K562 (cell line): ENCODE results near the gene SCAPER. TPM values are rescaled to one million over a fixed set of nuclear protein-coding genes. Genes with fewer than 3 reads are reported as not detected.

ENCODE experiments used
- ATAC-seq: fragments of 200-7000 bp; cut with Tn5 transposase; 3 replicates; pipeline ENCODE4 v1.9.1; 2020; ENCODE audit warnings: moderate library complexity
- BruUV-seq: library from RNA; stranded (reverse); fragments of 400-500 nt; replicated peaks from 2 replicates; lab custom pipeline; 2021; lab: Mats Ljungman, UMichigan
- CTCF ChIA-PET: fragments of 300-600 bp; formaldehyde crosslinking; extraction: SDS; loops from one replicate; lab custom pipeline; 2021; ENCODE audit warnings: low intra/inter-chr PET ratio; lab: Yijun Ruan, JAX
- POLR2A ChIA-PET: fragments of 300-600, 350-650 bp; sonication (Branson Sonifier 250); formaldehyde crosslinking; extraction: SDS; loops from one replicate; lab custom pipeline; 2021; ENCODE audit warnings: antibody characterized with exemption, inconsistent platforms; lab: Yijun Ruan, JAX
- DNase-seq, 4 experiments: peaks; one replicate each; pipeline versions ENCODE4 v3.0.0 to v3.0.0-alpha.2; 2011 to 2018; ENCODE audit warnings: low spot score in 3 of 4, mixed read lengths in 3 of 4; ENCODE audit errors: extremely low read depth in 1 of 4
- FAIRE-seq: peaks from 2 replicates; lab custom pipeline; 2011; peaks lifted over from hg19 to GRCh38; lab: Jason Lieb, UNC
- H2AFZ ChIP-seq: 2 replicates; pipeline ENCODE4 v1.6.0; 2011; ENCODE audit warnings: low read depth, low read length, control low read depth, inconsistent platforms
- H3K27ac ChIP-seq: fragments of 200-600 bp; 3 replicates; pipeline ENCODE4 v1.8.0; 2011; ENCODE audit warnings: low read depth, mild to moderate bottlenecking, control low read depth, inconsistent platforms, low read length, moderate library complexity, mixed read lengths; ENCODE audit errors: extremely low read depth
- H3K27me3 ChIP-seq, 2 experiments: fragments of 300-600 bp in 1 of 2; 2 replicates in 1 of 2; 3 replicates in 1 of 2; pipeline versions ENCODE4 v1.6.0 to v1.8.0; 2011; ENCODE audit warnings: inconsistent platforms in 2 of 2, low read length in 2 of 2, mild to moderate bottlenecking in 1 of 2, mixed read lengths in 1 of 2, moderate library complexity in 1 of 2; ENCODE audit not compliant: control insufficient read depth in 2 of 2, insufficient read depth in 2 of 2
- H3K36me3 ChIP-seq: fragments of 300-600 bp; 3 replicates; pipeline ENCODE4 v1.8.0; 2011; ENCODE audit warnings: mild to moderate bottlenecking, low read length, inconsistent platforms; ENCODE audit not compliant: control insufficient read depth, insufficient read depth
- H3K4me1 ChIP-seq, 2 experiments: fragments of 200-600 bp in 1 of 2; replicated peaks in 1 of 2; 2 replicates in 1 of 2; 3 replicates in 1 of 2; pipeline versions ENCODE4 v1.5.1 to v1.8.0; 2011; ENCODE audit warnings: inconsistent platforms in 2 of 2, low read length in 2 of 2, mild to moderate bottlenecking in 1 of 2, mixed read lengths in 1 of 2, moderate library complexity in 1 of 2; ENCODE audit not compliant: control insufficient read depth in 2 of 2, insufficient read depth in 2 of 2
- H3K4me2 ChIP-seq: 2 replicates; pipeline ENCODE4 v1.6.1; 2011; ENCODE audit warnings: low read length, control low read depth, inconsistent platforms, mixed read lengths; ENCODE audit not compliant: insufficient read depth
- H3K4me3 ChIP-seq: fragments of 200-600 bp; sonication (generic), shearing (Covaris generic); 2 replicates; pipeline ENCODE4 v1.5.1; 2016; ENCODE audit warnings: control low read depth, inconsistent platforms
- H3K79me2 ChIP-seq: fragments of 200-600 bp; 3 replicates; pipeline ENCODE4 v1.8.0; 2011; ENCODE audit warnings: low read length, inconsistent platforms; ENCODE audit not compliant: control insufficient read depth, insufficient read depth
- H3K9ac ChIP-seq, 2 experiments: 2 replicates each; pipeline versions ENCODE4 v1.6.0 to v1.6.1; 2011; ENCODE audit warnings: low read depth in 2 of 2, low read length in 2 of 2, control low read depth in 1 of 2, inconsistent platforms in 1 of 2, mild to moderate bottlenecking in 1 of 2, mixed read lengths in 1 of 2; ENCODE audit not compliant: insufficient read depth in 1 of 2
- H3K9me1 ChIP-seq: one replicate; pipeline ENCODE4 v1.6.0; 2011; ENCODE audit warnings: inconsistent platforms, mild to moderate bottlenecking, low read length, moderate library complexity; ENCODE audit not compliant: control insufficient read depth, insufficient read depth
- H3K9me3 ChIP-seq: replicated peaks from 2 replicates; pipeline ENCODE4 v1.5.1; 2011; ENCODE audit warnings: low read depth, low read length, inconsistent platforms; ENCODE audit not compliant: control insufficient read depth, insufficient read depth
- H4K20me1 ChIP-seq: replicated peaks from 2 replicates; pipeline ENCODE4 v1.6.1; 2011; ENCODE audit warnings: low read length, inconsistent platforms, mixed read lengths; ENCODE audit not compliant: control insufficient read depth, insufficient read depth
- BRD9 ChIP-seq: fragments of 450-650 bp; IDR thresholded peaks from 2 replicates; pipeline ENCODE4 v1.6.1; 2018; ENCODE audit warnings: low read depth; ENCODE audit not compliant: partially characterized antibody
- CBFB ChIP-seq: sonication (generic); formaldehyde crosslinking; IDR thresholded peaks from 2 replicates; pipeline ENCODE4 v1.4.0; 2020; ENCODE audit warnings: mild to moderate bottlenecking, missing genetic modification reagents
- CXXC5 ChIP-seq: fragments of 250-450 bp; sonication (Bioruptor Pico); IDR thresholded peaks from 2 replicates; pipeline ENCODE4 v1.8.0; 2022; ENCODE audit warnings: inconsistent platforms, mild to moderate bottlenecking, moderate library complexity
- FOSL1 ChIP-seq: fragments of 200-800 bp; sonication (Bioruptor generic); conservative IDR thresholded peaks from 2 replicates; pipeline ENCODE4 v1.6.1; 2016; ENCODE audit warnings: missing genetic modification characterization, missing compliant biosample characterization
- HMGN3 ChIP-seq: IDR thresholded peaks from 2 replicates; pipeline ENCODE4 v1.6.1; 2011; ENCODE audit warnings: borderline replicate concordance, low read depth, mild to moderate bottlenecking, mixed read lengths, low read length; ENCODE audit not compliant: insufficient read length; ENCODE audit errors: extremely low read depth
- MYC ChIP-seq, 2 experiments: fragments of 250-450 bp in 1 of 2; sonication (Bioruptor Pico) in 1 of 2; IDR thresholded peaks; 2 replicates each; pipeline versions ENCODE4 v1.5.1 to v1.6.1; 2012 to 2021; ENCODE audit warnings: low read depth in 2 of 2, borderline replicate concordance in 1 of 2, improper control_type of control experiment in 1 of 2, low read length in 1 of 2, mild to moderate bottlenecking in 1 of 2, moderate library complexity in 1 of 2
- POLR2G ChIP-seq: fragments of 200-400 bp; formaldehyde crosslinking; IDR thresholded peaks from 2 replicates; pipeline ENCODE4 v1.6.1; 2017; ENCODE audit warnings: low read depth, mild to moderate bottlenecking, antibody characterized with exemption, low read length, moderate library complexity
- RBM39 ChIP-seq: fragments of 200-400 bp; formaldehyde crosslinking; optimal IDR thresholded peaks from 2 replicates; pipeline ENCODE3; 2018; ENCODE audit warnings: low read depth, low read length
- TAF7 ChIP-seq: fragments of 450-650 bp; IDR thresholded peaks from 2 replicates; pipeline ENCODE4 v1.6.1; 2016; ENCODE audit warnings: missing genetic modification characterization, missing compliant biosample characterization
- ZBTB1 ChIP-seq: sonication (generic); formaldehyde crosslinking; IDR thresholded peaks from 2 replicates; pipeline ENCODE4 v1.8.1; 2023; ENCODE audit warnings: missing genetic modification reagents, low read depth, mild to moderate bottlenecking, borderline replicate concordance
- ZC3H8 ChIP-seq: fragments of 450-650 bp; IDR thresholded peaks from 2 replicates; pipeline ENCODE4 v1.6.1; 2017
- ZNF282 ChIP-seq: sonication (generic); formaldehyde crosslinking; IDR thresholded peaks from 2 replicates; pipeline ENCODE4 v1.8.1; 2023; ENCODE audit warnings: missing genetic modification reagents
- ZNF431 ChIP-seq: sonication (generic); formaldehyde crosslinking; IDR thresholded peaks from 2 replicates; pipeline ENCODE4 v1.8.0; 2022; ENCODE audit warnings: mild to moderate bottlenecking, missing genetic modification reagents
- ZNF436 ChIP-seq: fragments of 250-450, 450-650 bp; sonication (Bioruptor Pico); formaldehyde crosslinking; IDR thresholded peaks from 2 replicates; pipeline ENCODE4 v1.7.0; 2020; ENCODE audit warnings: mild to moderate bottlenecking
- ZNF696 ChIP-seq: fragments of 250-450 bp; sonication (Bioruptor Pico); conservative IDR thresholded peaks from 2 replicates; pipeline ENCODE4 v1.4.0; 2020; ENCODE audit warnings: mild to moderate bottlenecking, moderate library complexity
- ZNF717 ChIP-seq: fragments of 250-450 bp; sonication (Bioruptor Pico); IDR thresholded peaks from 2 replicates; pipeline ENCODE4 v1.5.0; 2021
- ZSCAN32 ChIP-seq: fragments of 450-650 bp; formaldehyde crosslinking; IDR thresholded peaks from 2 replicates; pipeline ENCODE4 v1.4.0; 2020; ENCODE audit warnings: mild to moderate bottlenecking, moderate library complexity
- WGBS: fragments of 100-300 bp; shearing (Covaris generic); methylation state at CpG from one replicate; pipeline ENCODE4 v1.1.6; 2016; ENCODE audit warnings: low coverage, mixed read lengths; ENCODE audit not compliant: insufficient coverage; ENCODE audit errors: missing lambda C conversion rate; 5-methylcytosine and 5-hydroxymethylcytosine counted together
- in situ Hi-C: fragments of 300-500 bp; cut with MboI; formaldehyde crosslinking; loops from 4 replicates; pipeline ENCODE4 v1.15.0; 2018; ENCODE audit warnings: inconsistent platforms, mixed read lengths
- intact Hi-C: fragments of 100-400 bp; cut with micrococcal nuclease; formaldehyde crosslinking; loops from 2 replicates; pipeline ENCODE4 v1.14.2; 2022
- polyA plus RNA-seq, 8 experiments: library from polyadenylated mRNA; depleted of rRNA in 4 of 8; stranded (reverse) in 5 of 8; unstranded in 3 of 8; fragments of >200 nt; fragmentation: Nextera tagmentation in 2 of 8; fragmentation: Illumina TruSeq in 1 of 8; extraction: Ambion mirVana in 2 of 8; extraction: Trizol in 1 of 8; gene quantifications; 2 replicates each; pipeline versions ENCODE4 v1.2.1 to v1.2.3, GENCODE V29; 2011 to 2014; ENCODE audit warnings: inconsistent platforms in 1 of 8, missing spikeins in 1 of 8
- total RNA-seq, 7 experiments: library from RNA; depleted of rRNA in 6 of 7; stranded (reverse); fragments of >200 nt in 6 of 7; fragmentation: Illumina TruSeq in 2 of 7; extraction: Trizol in 2 of 7; gene quantifications; 2 replicates each; pipeline versions ENCODE4 v1.2.1 to v1.2.3, GENCODE V29; 2011 to 2021; ENCODE audit warnings: low replicate concordance in 1 of 7
- TF ChIP-seq, protein P1 (sequence below): sonication (generic); formaldehyde crosslinking; IDR thresholded peaks from 2 replicates; pipeline ENCODE4 v1.8.0; 2022; ENCODE audit warnings: missing genetic modification reagents, mild to moderate bottlenecking, borderline replicate concordance

Gene SCAPER
- total and polyA plus RNA-seq, 9 of the 15 experiments (the other 6 are each of a cell fraction or from before 2014, with no cell fraction given), result 1.3 to 5.7 (median 3.2) TPM

DNA sequence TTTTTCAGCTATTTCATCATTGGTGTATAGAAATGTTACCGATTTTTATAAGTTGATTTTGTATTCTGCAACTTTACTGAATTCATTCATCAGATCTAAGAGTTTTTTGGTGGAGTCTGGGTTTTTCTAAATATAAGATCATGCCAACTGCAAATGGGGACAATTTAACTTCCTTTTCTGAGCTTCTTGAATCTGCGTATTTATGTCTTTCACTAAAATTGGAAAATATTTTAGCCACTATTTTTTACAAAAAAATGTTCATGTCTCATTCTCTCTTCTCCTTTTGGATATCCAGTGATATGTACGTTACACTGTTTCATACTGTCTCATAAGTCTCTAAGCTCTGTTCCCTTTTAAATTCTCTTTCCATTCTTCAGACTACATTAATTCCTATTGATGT, 444.8 kb downstream of the SCAPER start:
- POLR2A ChIA-PET, result no interaction called here
- BruUV-seq, result no TSS peak

More for the DNA sequence above, 444.8 kb downstream of the SCAPER start:
- no peaks in the 10 kb centered on the region for H3K36me3 ChIP-seq
- H2AFZ ChIP-seq, result no peak overlapping the region
- H3K79me2 ChIP-seq, result no peaks in the 10 kb centered on the region
- H3K27ac ChIP-seq, result no peak overlapping the region
- no peaks in the 10 kb centered on the region for H3K9me3 ChIP-seq
- CTCF ChIA-PET, result no interaction called here
- intact Hi-C loops, result no loop called here
- in situ Hi-C loops, result no loop called here
- no peaks in the 10 kb centered on the region for H3K9me1 ChIP-seq
- ATAC-seq (no peak), FAIRE-seq (no peak), DNase-seq (no peak)
- H3K4me2 ChIP-seq, result no peak overlapping the region
- no peaks in the 10 kb centered on the region for H3K4me1 ChIP-seq
- whole genome bisulfite sequencing, result 0% methylated on average over 3 of the region's 3 CpGs
- TF ChIP-seq ZNF282 (CRISPR knock-in tag), result no peak
- no peak for TF ChIP-seq BRD9
- TF ChIP-seq ZC3H8, result no peak
- no peak for TF ChIP-seq ZBTB1 (CRISPR knock-in tag)
- no peak for TF ChIP-seq ZSCAN32 (CRISPR knock-in tag)
- no peak for TF ChIP-seq CBFB (CRISPR knock-in tag)
- no peak for TF ChIP-seq CXXC5 (CRISPR knock-in tag)
- no peak for TF ChIP-seq POLR2G
- TF ChIP-seq ZNF696 (CRISPR knock-in tag), result no peak
- no peak for TF ChIP-seq FOSL1 (tag)
- TF ChIP-seq RBM39, result no peak
- TF ChIP-seq HMGN3, result no peak
- no peak for TF ChIP-seq ZNF436
- no peak for TF ChIP-seq TAF7 (tag)
- TF ChIP-seq, protein P1, sequence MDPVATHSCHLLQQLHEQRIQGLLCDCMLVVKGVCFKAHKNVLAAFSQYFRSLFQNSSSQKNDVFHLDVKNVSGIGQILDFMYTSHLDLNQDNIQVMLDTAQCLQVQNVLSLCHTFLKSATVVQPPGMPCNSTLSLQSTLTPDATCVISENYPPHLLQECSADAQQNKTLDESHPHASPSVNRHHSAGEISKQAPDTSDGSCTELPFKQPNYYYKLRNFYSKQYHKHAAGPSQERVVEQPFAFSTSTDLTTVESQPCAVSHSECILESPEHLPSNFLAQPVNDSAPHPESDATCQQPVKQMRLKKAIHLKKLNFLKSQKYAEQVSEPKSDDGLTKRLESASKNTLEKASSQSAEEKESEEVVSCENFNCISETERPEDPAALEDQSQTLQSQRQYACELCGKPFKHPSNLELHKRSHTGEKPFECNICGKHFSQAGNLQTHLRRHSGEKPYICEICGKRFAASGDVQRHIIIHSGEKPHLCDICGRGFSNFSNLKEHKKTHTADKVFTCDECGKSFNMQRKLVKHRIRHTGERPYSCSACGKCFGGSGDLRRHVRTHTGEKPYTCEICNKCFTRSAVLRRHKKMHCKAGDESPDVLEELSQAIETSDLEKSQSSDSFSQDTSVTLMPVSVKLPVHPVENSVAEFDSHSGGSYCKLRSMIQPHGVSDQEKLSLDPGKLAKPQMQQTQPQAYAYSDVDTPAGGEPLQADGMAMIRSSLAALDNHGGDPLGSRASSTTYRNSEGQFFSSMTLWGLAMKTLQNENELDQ, result no peak
- no peak for TF ChIP-seq ZNF717 (CRISPR knock-in tag)
- no peak for TF ChIP-seq ZNF431 (CRISPR knock-in tag)
- no peak for TF ChIP-seq MYC (IDR thresholded peaks at IDR 0.05; ENCODE audit: low read depth, low read length)
- TF ChIP-seq MYC (CRISPR knock-in tag; IDR thresholded peaks at IDR 0.05; ENCODE audit: borderline replicate concordance, low read depth), result no peak
- no peak overlapping the region for H3K4me3 ChIP-seq
- H3K9ac ChIP-seq, result no peak overlapping the region
- H4K20me1 ChIP-seq, result no peaks in the 10 kb centered on the region
- no peaks in the 10 kb centered on the region for H3K27me3 ChIP-seq
